Osteoblast (primary cell): Measurements from ENCODE around the gene MPV17L2. TPM values are rescaled to one million over a fixed set of nuclear protein-coding genes. Genes with fewer than 3 reads are reported as not detected.

Source experiments
- DNase-seq: peaks from one replicate; pipeline ENCODE4 v3.0.0; 2011; ENCODE audit warnings: low spot score, mixed read lengths; ENCODE audit not compliant: insufficient read length; ENCODE audit errors: missing footprints
- H2AFZ ChIP-seq: 2 replicates; pipeline ENCODE4 v1.6.0; 2011; ENCODE audit warnings: mild to moderate bottlenecking, low read length
- H3K27ac ChIP-seq: 2 replicates; pipeline ENCODE4 v1.5.1; 2011; ENCODE audit warnings: mild to moderate bottlenecking, low read depth, low read length, moderate library complexity
- H3K27me3 ChIP-seq: 2 replicates; pipeline ENCODE4 v1.6.0; 2012; ENCODE audit warnings: mild to moderate bottlenecking, control low read depth, inconsistent platforms, low read length, moderate library complexity; ENCODE audit not compliant: insufficient read depth
- H3K36me3 ChIP-seq: 2 replicates; pipeline ENCODE4 v1.5.1; 2011; ENCODE audit warnings: mild to moderate bottlenecking, low read length, control low read depth, moderate library complexity; ENCODE audit not compliant: insufficient read depth
- H3K4me1 ChIP-seq: 2 replicates; pipeline ENCODE4 v1.5.1; 2011; ENCODE audit warnings: mild to moderate bottlenecking, low read length, control low read depth, moderate library complexity; ENCODE audit not compliant: insufficient read depth
- H3K4me2 ChIP-seq: 2 replicates; pipeline ENCODE4 v1.6.0; 2011; ENCODE audit warnings: mild to moderate bottlenecking, low read length; ENCODE audit not compliant: insufficient read depth
- H3K4me3 ChIP-seq: fragments of 200-600 bp; sonication (generic); 3 replicates; pipeline ENCODE4 v1.5.1; 2012; ENCODE audit warnings: mild to moderate bottlenecking, low read length, inconsistent platforms; ENCODE audit not compliant: insufficient read depth
- H3K79me2 ChIP-seq: 2 replicates; pipeline ENCODE4 v1.6.0; 2012; ENCODE audit warnings: mild to moderate bottlenecking, low read length, control low read depth, inconsistent platforms; ENCODE audit not compliant: insufficient read depth
- H3K9me3 ChIP-seq: 2 replicates; pipeline ENCODE4 v1.5.1; 2011; ENCODE audit warnings: low read depth, low read length, control low read depth
- H4K20me1 ChIP-seq: 2 replicates; pipeline ENCODE4 v1.6.0; 2012; ENCODE audit warnings: mild to moderate bottlenecking, low read length, control low read depth; ENCODE audit not compliant: insufficient read depth
- CTCF ChIP-seq: IDR thresholded peaks from 2 replicates; pipeline ENCODE4 v1.5.1; 2011; ENCODE audit warnings: mild to moderate bottlenecking, low read depth, low read length, moderate library complexity; ENCODE audit errors: extremely low read depth
- total RNA-seq: library from RNA; depleted of rRNA; stranded (reverse); fragments of >200 nt; gene quantifications from 2 replicates; pipeline ENCODE4 v1.2.3, GENCODE V29; 2012

The MPV17L2 gene
- total RNA-seq, 1 donor = 8.3 TPM

- TF ChIP-seq CTCF = no peak
- no peak overlapping the region for H3K4me2 ChIP-seq
- no peaks in the 10 kb centered on the region for H3K27me3 ChIP-seq
- H3K79me2 ChIP-seq = no peaks in the 10 kb centered on the region
- H3K9me3 ChIP-seq = no peaks in the 10 kb centered on the region
- no peak overlapping the region for H2AFZ ChIP-seq
- H3K27ac ChIP-seq = no peak overlapping the region
- H3K36me3 ChIP-seq = no peaks in the 10 kb centered on the region
- H3K4me1 ChIP-seq = no peaks in the 10 kb centered on the region
- no peaks in the 10 kb centered on the region for H4K20me1 ChIP-seq
- DNase-seq = no peak
- no peak overlapping the region for H3K4me3 ChIP-seq
Measured at GRCh38 chr19:18183529-18183928, 9.5 kb upstream of the MPV17L2 start.

GRCh38 chr19:18185538-18185937 lies 7.5 kb upstream of the MPV17L2 start:
- H3K4me3 ChIP-seq = no peak overlapping the region
- H3K9me3 ChIP-seq = no peaks in the 10 kb centered on the region
- no peak overlapping the region for H2AFZ ChIP-seq
- H3K27me3 ChIP-seq = no peaks in the 10 kb centered on the region
- no peak for TF ChIP-seq CTCF
- DNase-seq = no peak
- no peaks in the 10 kb centered on the region for H3K79me2 ChIP-seq
- H4K20me1 ChIP-seq = no peaks in the 10 kb centered on the region
- H3K4me2 ChIP-seq = no peak overlapping the region
- no peaks in the 10 kb centered on the region for H3K36me3 ChIP-seq
- no peaks in the 10 kb centered on the region for H3K4me1 ChIP-seq
- no peak overlapping the region for H3K27ac ChIP-seq

- Histone ChIP-seq H3K79me2 (peaks cover 3% of the 10 kb centered on the region), H3K4me2 (no peak overlapping the region)
Measured at GRCh38 chr19:18190278-18190677, 2.7 kb upstream of the MPV17L2 start.

GRCh38 chr19:18191640-18192062 lies 1.4 kb upstream of the MPV17L2 start:
- no peaks in the 10 kb centered on the region for H3K9me3 ChIP-seq
- H2AFZ ChIP-seq = peak overlapping the region; percentile 91
- TF ChIP-seq CTCF = no peak
- peak overlapping the region; percentile 90 for H3K4me3 ChIP-seq
- H3K4me2 ChIP-seq = peak overlapping the region; percentile 100
- H3K27ac ChIP-seq = peak overlapping the region; percentile 95
- H4K20me1 ChIP-seq = no peaks in the 10 kb centered on the region
- no peaks in the 10 kb centered on the region for H3K27me3 ChIP-seq
- DNase-seq = no peak
- H3K79me2 ChIP-seq = peaks cover 3% of the 10 kb centered on the region
- H3K4me1 ChIP-seq = peaks cover 19% of the 10 kb centered on the region
- peaks cover 6% of the 10 kb centered on the region for H3K36me3 ChIP-seq

More at GRCh38 chr19:18190278-18190677, 2.7 kb upstream of the MPV17L2 start:
- no peak overlapping the region for H3K4me3 ChIP-seq
- no peaks in the 10 kb centered on the region for H4K20me1 ChIP-seq
- DNase-seq = no peak
- no peak for TF ChIP-seq CTCF
- no peaks in the 10 kb centered on the region for H3K27me3 ChIP-seq
- H3K9me3 ChIP-seq = no peaks in the 10 kb centered on the region
- no peak overlapping the region for H2AFZ ChIP-seq
- no peaks in the 10 kb centered on the region for H3K36me3 ChIP-seq
- no peak overlapping the region for H3K27ac ChIP-seq
- peaks cover 19% of the 10 kb centered on the region for H3K4me1 ChIP-seq
